ENCODE data around the gene NCOR2.

Gene NCOR2

GRCh38 chr12:124563809-124564208 lies 3.6 kb downstream of the NCOR2 start:
- H3K4me2 ChIP-seq: peak overlapping the region; percentile 64 to 100 (median 93)

DNA sequence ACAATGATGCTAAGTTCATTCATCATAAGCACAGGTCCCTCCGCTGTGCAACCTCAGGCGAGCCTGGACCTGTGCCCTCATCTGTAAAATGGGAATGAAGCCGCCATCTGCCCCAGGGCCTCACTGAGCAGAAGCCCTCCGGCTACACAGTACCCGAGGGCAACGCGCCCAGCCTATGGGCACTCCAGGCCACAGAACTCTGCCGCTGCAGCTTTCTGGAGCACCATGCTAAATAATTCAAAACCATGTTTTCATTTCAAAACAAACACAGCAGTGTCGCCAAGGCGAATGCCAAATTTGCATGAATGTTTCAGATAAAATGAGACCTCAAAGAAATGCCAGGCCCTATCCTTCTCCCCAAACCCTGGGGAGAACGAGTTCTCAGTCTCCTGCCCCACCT lies 4.0 kb downstream of the NCOR2 start:
- TF ChIP-seq Cebpa-rat (IDR thresholded peaks at IDR 0.05): no peak
- Histone ChIP-seq H3K27ac (no peak overlapping the region; a peak in 1 of 22 replicates), H3K4me3 (no peak overlapping the region), H3K9me3 (replicated peaks in 1 of 11) (peaks cover 0 to 7% (median 5%) of the 10 kb centered on the region in 11 experiments; a peak in 10 of 22 replicates), H3K4me2 (peak overlapping the region in 7 of 11 experiments; percentile 69 to 100 (median 95); a peak in 8 of 22 replicates), H3K4me1 (peaks cover 62 to 75% (median 68%) of the 10 kb centered on the region in 10 experiments), H3K36me3 (peaks cover 0 to 31% (median 13%) of the 10 kb centered on the region in 11 experiments; a peak in 14 of 22 replicates), H4K20me1 (peaks cover 78 to 84% (median 82%) of the 10 kb centered on the region in 11 experiments), H3K27me3 (no peaks in the 10 kb centered on the region), H3K9ac (0 out of 22 replicates have a peak overlapping the region, but pooled peaks of 1 of the 11 experiments have one; percentile 29)

More at GRCh38 chr12:124563809-124564208, 3.6 kb downstream of the NCOR2 start:
- H3K27ac ChIP-seq: peak overlapping the region in 2 of 11 experiments; percentile 8 to 18; a peak in 3 of 22 replicates
- no peaks in the 10 kb centered on the region for H3K27me3 ChIP-seq
- H3K9me3 ChIP-seq (replicated peaks in 1 of 11): peaks cover 0 to 7% (median 5%) of the 10 kb centered on the region in 11 experiments; a peak in 10 of 22 replicates
- peaks cover 60 to 73% (median 66%) of the 10 kb centered on the region in 10 experiments for H3K4me1 ChIP-seq
- H3K9ac ChIP-seq: peak overlapping the region in 2 of 11 experiments; percentile 41; a peak in 1 of 22 replicates
- TF ChIP-seq Cebpa-rat (IDR thresholded peaks at IDR 0.05): no peak
- peaks cover 74 to 80% (median 78%) of the 10 kb centered on the region in 11 experiments for H4K20me1 ChIP-seq
- H3K4me3 ChIP-seq: no peak overlapping the region
- H3K36me3 ChIP-seq: peaks cover 0 to 27% (median 12%) of the 10 kb centered on the region in 11 experiments; a peak in 14 of 22 replicates

GRCh38 chr12:124562796-124563181 lies 4.6 kb downstream of the NCOR2 start:
- Histone ChIP-seq H4K20me1 (peaks cover 84 to 89% (median 88%) of the 10 kb centered on the region in 11 experiments), H3K4me1 (peaks cover 62 to 76% (median 69%) of the 10 kb centered on the region in 10 experiments), H3K36me3 (peaks cover 0 to 33% (median 13%) of the 10 kb centered on the region in 11 experiments; a peak in 14 of 22 replicates), H3K4me2 (peak overlapping the region in 10 of 11 experiments; percentile 11 to 98 (median 71); a peak in 15 of 22 replicates), H3K27me3 (no peaks in the 10 kb centered on the region), H3K9ac (peak overlapping the region in 2 of 11 experiments; percentile 29 to 30; a peak in 1 of 22 replicates), H3K4me3 (no peak overlapping the region), H3K9me3 (replicated peaks in 1 of 11) (peaks cover 0 to 7% (median 5%) of the 10 kb centered on the region in 11 experiments; a peak in 10 of 22 replicates), H3K27ac (no peak overlapping the region)
- TF ChIP-seq Cebpa-rat (IDR thresholded peaks at IDR 0.05): no peak

GRCh38 chr12:124562018-124562795 lies 5.2 kb downstream of the NCOR2 start:
- Histone ChIP-seq H3K9ac (peak overlapping the region in 2 of 11 experiments; percentile 10 to 30; a peak in 2 of 22 replicates), H3K4me2 (peak overlapping the region; percentile 45 to 98 (median 73)), H3K27ac (no peak overlapping the region), H3K27me3 (no peaks in the 10 kb centered on the region), H4K20me1 (peaks cover 90 to 95% (median 94%) of the 10 kb centered on the region in 11 experiments), H3K9me3 (replicated peaks in 1 of 11) (peaks cover 0 to 7% (median 5%) of the 10 kb centered on the region in 11 experiments; a peak in 10 of 22 replicates), H3K36me3 (peaks cover 0 to 35% (median 14%) of the 10 kb centered on the region in 11 experiments; a peak in 14 of 22 replicates), H3K4me3 (no peak overlapping the region; a peak in 1 of 20 replicates), H3K4me1 (peaks cover 67 to 81% (median 74%) of the 10 kb centered on the region in 10 experiments)
- no peak for TF ChIP-seq Cebpa-rat (IDR thresholded peaks at IDR 0.05)

DNA sequence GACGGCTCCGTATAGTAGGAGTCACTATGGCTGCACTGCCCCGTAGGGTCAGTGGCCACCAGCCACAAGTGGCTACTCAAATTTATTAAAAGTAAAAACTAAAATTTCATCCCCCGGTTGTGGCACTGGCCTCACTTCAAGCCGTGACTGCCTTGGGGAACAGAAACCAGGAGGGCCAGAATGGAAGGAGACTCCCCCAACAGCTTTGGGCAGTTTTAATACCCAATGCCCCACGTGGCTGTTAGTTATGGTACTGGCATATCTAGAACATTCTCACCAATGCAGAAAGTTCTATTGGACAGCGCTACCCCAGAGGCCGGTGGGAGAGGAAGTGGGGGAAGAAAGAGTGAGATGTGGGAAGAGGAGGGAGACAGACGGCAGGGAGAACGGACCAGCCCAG lies 6.2 kb downstream of the NCOR2 start:
- H3K27me3 ChIP-seq: no peaks in the 10 kb centered on the region
- no peak overlapping the region for H3K27ac ChIP-seq
- peaks cover 76 to 91% (median 83%) of the 10 kb centered on the region in 10 experiments for H3K4me1 ChIP-seq
- H3K9me3 ChIP-seq (replicated peaks in 1 of 11): peaks cover 0 to 7% (median 5%) of the 10 kb centered on the region in 11 experiments; a peak in 10 of 22 replicates
- peak overlapping the region in 3 of 11 experiments; percentile 8 to 16 (median 15); a peak in 4 of 22 replicates for H3K9ac ChIP-seq
- no peak overlapping the region for H3K4me3 ChIP-seq
- H3K36me3 ChIP-seq: peaks cover 0 to 42% (median 15%) of the 10 kb centered on the region in 11 experiments; a peak in 14 of 22 replicates
- peak overlapping the region; percentile 45 to 98 (median 73) for H3K4me2 ChIP-seq
- peaks cover 95 to 100% (median 99%) of the 10 kb centered on the region in 11 experiments for H4K20me1 ChIP-seq
- no peak for TF ChIP-seq Cebpa-rat (IDR thresholded peaks at IDR 0.05)

GRCh38 chr12:124560146-124560890 lies 7.1 kb downstream of the NCOR2 start:
- H3K4me1 ChIP-seq: peaks cover 81 to 95% (median 88%) of the 10 kb centered on the region in 10 experiments

DNA sequence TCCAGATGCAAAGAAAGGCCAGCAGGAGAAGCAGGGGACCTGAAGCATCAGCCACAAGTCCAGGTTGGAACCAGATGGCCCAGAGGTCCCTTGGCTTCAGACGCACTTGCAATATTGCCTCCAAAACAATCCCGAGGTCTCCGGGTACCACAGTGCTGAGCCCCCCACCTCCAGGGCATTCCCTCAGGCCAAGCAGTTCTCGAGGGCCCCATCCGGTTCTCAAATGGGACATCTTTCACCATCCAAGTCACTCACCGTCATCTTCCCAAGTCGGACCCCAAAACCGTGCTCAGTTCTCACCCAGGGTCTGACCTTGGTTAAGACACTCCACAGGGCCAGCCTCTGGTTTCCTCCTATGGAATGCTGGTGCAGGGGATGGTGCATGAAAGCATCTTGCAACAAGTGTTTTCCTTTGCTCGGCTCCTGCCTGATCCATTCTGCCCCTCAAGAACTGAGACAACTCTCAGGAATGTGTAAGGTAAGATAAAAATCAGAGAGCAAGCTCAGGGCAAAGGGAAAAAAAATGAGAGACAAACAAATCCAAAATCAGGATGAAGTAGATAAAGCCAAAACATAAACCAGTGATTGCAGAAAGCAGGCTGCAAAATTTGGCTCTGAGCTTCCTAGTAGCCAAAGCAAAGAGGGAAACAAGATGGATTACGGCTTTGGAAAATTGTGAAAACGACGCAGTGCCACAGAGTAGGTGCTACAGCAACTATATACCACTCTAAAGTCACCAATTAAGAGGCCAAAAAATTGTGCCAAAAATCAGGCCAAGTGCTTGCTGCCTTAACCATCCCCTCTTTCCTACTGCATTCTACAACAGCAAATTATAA lies 8.0 kb downstream of the NCOR2 start:
- no peaks in the 10 kb centered on the region for H3K27me3 ChIP-seq
- H3K9me3 ChIP-seq (replicated peaks in 1 of 11): peaks cover 0 to 7% (median 5%) of the 10 kb centered on the region in 11 experiments; a peak in 10 of 22 replicates
- H3K4me3 ChIP-seq: no peak overlapping the region
- H3K9ac ChIP-seq: no peak overlapping the region
- no peak overlapping the region for H3K27ac ChIP-seq
- TF ChIP-seq Cebpa-rat (IDR thresholded peaks at IDR 0.05): no peak
- peaks cover 0 to 42% (median 15%) of the 10 kb centered on the region in 11 experiments; a peak in 14 of 22 replicates for H3K36me3 ChIP-seq
- H4K20me1 ChIP-seq: peaks cover 98 to 100% (median 99%) of the 10 kb centered on the region in 11 experiments
- H3K4me1 ChIP-seq: peaks cover 84 to 95% (median 90%) of the 10 kb centered on the region in 10 experiments
- H3K4me2 ChIP-seq: peak overlapping the region in 3 of 11 experiments; percentile 33 to 46 (median 41); a peak in 2 of 22 replicates

More at GRCh38 chr12:124560146-124560890, 7.1 kb downstream of the NCOR2 start:
- no peak overlapping the region for H3K9ac ChIP-seq
- peak overlapping the region in 8 of 11 experiments; percentile 52 to 98 (median 76); a peak in 12 of 22 replicates for H3K4me2 ChIP-seq
- H3K9me3 ChIP-seq (replicated peaks in 1 of 11): peaks cover 0 to 7% (median 5%) of the 10 kb centered on the region in 11 experiments; a peak in 10 of 22 replicates
- TF ChIP-seq Cebpa-rat (IDR thresholded peaks at IDR 0.05): no peak
- H3K27ac ChIP-seq: no peak overlapping the region
- H4K20me1 ChIP-seq: peaks cover 95 to 100% (median 99%) of the 10 kb centered on the region in 11 experiments
- no peak overlapping the region for H3K4me3 ChIP-seq
- H3K27me3 ChIP-seq: no peaks in the 10 kb centered on the region
- H3K36me3 ChIP-seq: peaks cover 0 to 42% (median 15%) of the 10 kb centered on the region in 11 experiments; a peak in 14 of 22 replicates
